Stimulated activated CD8-positive, alpha-beta memory T cell treated with anti-CD3 and anti-CD28 coated beads, Interleukin-15, amount 100 ng/mL, for 24 hours (primary cell): Measurements from ENCODE around the gene NCK2.

Experiments
- DNase-seq: peaks from one replicate; pipeline ENCODE4 v3.0.0-alpha.2; 2020; ENCODE audit warnings: low read depth

Gene NCK2

DNA sequence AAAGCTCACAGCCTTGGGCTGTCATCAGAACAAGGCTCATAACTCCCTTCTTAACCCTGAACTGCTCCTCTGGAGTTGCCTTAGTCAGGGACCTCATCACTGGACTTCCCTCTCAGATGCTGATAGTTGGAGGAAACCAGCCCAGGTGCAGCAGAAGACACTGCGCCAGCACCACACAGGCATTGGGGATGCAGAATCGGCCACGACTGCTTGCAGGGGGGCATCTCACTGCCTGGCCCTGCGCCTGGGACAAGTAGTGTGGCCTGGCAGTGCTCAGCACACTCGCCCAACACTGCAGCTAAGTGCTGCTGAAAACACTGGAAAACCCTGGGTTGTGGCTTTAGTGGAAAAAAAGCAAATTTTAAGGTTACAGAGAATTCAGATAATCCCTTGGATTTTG lies 68.7 kb downstream of the NCK2 start:
- DNase-seq = no peak

DNA sequence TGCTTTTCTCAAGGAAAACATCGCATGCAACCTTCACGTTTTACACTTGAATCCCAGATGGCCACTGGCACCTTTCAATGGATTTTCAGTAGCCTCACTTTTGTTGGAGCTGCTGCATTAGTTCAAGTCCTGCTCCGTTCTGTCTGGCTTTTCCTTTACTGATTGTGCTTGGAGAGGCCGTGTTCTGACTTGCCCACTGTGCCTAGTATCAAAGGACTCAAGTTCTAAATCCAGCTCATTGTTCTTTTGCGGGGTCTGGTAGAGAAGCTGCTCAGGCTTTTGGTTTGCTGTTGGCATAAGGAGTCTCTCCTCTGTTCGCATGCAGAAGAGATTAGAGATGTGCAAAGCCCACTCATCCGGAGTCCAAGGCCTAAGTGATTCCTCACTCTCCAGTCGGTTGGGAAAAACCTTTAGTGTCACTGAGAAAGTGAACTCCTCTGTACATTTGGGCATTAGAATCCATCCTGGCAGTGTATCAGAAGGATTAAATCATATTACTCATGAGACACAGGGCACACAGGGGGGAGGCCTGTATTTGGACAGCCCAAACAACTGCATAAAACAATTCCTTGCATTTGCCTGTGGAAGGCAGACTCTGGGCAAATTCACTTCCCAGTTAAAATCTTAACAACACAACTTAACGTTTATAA lies 69.7 kb downstream of the NCK2 start:
- DNase-seq = no peak

DNA sequence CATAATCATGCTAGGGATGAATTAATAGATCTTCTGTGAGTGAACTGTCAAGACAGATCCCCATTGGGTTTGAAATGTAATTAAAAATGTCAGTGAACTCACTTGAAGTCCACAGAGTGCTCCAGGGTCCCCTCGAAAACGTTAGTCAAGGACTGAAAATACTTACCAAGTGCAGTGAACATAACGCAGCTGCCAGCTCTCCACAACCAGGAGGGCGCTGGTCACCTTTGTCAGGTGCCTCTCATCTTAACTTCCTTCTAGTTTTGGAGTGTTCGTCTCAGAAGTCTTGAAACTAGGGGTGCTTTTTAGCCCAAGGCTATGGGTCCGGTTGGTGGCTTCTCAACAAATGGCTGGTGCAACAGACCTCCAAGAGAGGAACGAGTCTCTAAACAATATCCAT lies 70.7 kb downstream of the NCK2 start:
- no peak for DNase-seq

DNA sequence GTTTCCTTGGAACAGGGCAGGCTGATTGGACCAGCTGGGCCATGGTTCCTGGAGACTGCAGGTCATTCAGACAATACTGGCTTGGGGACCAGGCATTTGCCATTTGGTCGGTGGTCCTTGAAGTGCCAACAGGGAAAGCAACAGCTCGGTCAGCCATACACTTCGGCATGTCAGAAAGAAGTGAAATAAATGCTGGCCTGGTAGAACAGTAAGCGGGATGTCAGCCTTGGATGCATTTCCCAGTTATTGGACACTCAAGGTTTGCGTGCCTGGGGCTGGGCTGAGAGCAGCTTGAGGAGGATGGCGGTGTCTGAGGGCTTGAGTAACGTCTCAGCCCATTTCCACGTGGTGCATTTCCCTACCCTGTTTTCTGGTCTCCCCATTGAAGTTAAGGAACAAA lies 75.4 kb downstream of the NCK2 start:
- no peak for DNase-seq

DNA sequence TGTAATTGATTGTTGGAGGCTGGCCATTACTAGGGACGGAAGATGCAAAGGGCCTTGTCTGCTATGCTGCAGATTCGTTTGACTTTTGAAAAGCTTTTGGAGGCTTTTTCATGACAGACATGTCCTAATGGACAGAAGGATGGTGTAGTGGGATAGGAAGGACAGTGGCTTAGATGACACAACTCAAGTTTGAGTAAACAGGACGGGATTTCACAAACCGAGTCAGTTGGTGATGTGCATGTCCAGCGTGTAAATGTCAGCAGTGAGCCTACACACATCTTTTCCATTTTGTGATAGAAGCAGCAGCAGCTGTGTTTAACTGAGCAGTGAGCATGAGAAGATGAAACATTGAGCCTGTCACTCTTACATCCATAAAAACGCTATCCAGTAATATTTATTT lies 76.0 kb downstream of the NCK2 start:
- DNase-seq = no peak

DNA sequence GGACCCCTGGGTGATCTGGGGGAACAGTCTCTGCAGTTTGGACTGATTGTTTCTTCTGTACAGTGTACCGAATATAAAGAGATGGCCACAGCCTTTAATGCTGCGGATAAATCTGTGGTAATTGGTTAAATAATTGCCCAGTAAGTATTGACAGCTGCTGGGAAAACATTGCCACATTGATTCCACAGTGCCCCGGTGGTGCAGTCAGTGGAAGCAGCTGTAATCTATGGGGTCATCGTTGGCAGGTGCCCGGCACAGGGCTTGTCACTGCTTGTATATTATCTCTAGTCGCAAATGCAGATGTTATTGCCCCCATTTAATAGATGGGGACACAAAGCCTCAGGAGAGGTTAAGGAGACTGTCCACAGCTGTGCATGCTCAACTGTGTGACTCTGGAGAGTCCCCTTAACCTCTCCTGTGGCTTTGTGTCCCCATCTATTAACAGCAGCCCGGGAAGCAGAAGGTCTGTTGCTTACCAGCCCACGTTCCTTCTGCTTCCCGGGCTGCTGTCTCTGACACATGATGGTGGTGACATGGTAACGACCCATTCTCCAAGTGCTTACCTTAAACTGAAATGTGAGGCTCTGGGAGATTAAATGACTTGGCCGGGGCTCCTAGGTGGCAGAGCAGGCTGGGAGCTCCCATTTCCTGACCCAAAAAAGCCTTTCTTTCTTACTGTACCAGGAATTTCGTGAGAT lies 76.9 kb downstream of the NCK2 start:
- no peak for DNase-seq

DNA sequence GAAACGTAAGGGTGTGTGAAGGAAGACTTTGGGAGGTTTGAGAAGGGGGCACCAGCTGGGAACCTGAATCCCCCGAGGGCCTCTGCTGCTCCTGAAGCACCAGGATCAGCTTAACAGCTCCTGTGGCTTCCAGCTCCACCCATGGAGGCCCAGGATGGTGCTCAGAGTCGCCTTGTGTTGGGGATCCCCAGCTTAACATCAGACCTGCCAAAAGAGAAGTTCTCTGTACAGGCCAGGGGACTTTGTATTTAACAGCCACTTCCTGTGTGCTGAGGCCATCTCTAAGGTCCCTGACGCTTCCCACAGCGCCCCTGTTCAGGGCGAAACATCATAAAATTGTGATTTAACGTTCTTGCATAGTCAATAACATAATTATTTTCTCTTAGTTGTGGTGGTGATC lies 77.5 kb downstream of the NCK2 start:
- no peak for DNase-seq

- DNase-seq = no peak
Observed at GRCh38 chr2:105824446-105824845, 79.7 kb downstream of the NCK2 start.

DNA sequence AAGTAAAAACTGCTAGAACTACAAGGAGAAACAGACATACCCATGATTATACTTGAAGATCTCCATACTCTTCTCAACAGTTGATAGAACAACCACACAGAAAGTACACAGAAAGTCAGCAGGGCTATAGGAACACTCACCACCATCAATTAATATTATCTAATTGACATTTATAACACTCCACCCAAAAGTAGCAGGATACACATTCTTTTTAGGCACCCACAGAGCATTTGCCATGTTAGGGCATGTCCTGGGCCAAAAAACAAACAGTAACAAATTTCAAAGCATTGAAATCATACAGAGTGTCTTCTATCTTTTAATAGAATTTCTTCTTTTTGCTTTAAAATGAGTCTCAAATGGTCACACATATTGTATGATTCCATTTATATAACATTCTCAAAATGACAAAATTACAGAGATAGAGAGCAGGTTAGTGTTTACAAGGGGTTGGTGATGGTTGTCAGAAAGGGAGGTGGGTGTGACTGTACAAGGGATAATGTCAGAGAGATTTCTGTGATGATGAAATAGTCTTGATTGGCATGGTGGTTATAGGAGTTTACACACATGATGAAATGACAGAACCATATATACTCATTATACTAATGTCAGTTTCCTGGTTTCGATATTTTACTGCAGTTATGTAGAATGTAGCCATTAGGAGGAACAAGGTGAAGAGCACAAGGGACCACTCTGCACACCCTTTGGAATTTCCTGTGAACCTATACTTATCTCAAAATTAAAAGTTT lies 82.8 kb downstream of the NCK2 start:
- no peak for DNase-seq

DNA sequence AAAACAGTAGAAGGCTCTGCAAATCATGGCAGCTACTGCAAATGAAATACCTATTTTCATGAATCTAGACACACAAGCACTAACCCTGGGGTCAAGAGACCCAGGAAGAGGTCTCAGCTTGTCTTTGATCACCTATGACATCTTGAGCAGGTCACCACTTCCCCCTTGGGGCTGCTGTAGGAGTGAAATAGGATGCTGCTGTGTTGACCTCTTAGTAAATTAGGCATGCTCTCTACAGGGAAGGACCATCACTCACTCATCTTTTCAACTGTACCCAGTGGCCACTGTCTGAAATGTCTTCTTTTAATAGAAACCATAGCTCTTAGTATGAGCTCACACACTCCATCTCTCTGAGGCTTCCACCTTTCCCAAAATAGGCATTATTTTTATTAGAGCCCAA lies 83.8 kb downstream of the NCK2 start:
- no peak for DNase-seq

- no peak for DNase-seq
Observed at GRCh38 chr2:105834931-105835330, 90.2 kb downstream of the NCK2 start.

GRCh38 chr2:105836341-105836740 lies 91.6 kb downstream of the NCK2 start:
- no peak for DNase-seq

DNA sequence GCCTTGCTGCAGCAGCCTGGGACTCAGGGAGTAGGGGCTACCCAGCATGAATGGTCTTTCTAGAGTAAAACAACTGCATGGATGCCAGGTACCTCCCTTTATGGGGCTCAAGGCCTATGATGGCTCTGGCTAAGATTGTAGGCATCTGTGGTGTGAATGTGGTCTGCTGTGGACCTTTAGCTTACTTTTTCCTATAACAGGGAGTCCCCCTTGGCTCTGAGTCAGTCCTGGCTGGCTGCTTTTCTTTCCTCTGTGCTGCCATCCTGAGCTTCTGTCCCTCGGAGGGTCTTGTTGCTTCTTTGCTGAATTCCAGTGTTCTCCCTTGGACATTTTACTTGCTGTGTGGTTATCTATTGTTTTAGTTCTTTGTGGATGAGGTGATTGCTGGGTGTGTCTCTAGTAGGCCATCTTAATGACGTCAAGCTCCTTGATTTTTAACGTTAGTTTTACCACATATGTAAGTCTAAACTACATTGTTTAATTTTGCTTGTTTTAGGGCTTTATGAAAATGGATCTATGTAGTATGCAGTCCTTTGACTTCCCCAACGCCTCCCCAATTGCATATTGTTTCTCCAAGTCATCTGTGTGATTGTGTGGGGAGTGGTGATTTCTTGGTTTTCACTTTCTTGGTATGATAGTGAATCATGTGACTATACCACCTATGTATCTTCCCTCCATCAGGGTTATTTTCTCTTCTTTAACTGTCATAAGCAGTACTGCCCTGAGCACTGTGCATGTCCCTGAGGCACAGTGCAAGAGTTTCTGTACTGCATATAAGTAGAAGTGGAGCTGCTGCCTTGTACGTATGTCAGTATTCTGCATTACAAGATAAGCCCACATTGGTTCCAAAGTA lies 92.4 kb downstream of the NCK2 start:
- no peak for DNase-seq

DNA sequence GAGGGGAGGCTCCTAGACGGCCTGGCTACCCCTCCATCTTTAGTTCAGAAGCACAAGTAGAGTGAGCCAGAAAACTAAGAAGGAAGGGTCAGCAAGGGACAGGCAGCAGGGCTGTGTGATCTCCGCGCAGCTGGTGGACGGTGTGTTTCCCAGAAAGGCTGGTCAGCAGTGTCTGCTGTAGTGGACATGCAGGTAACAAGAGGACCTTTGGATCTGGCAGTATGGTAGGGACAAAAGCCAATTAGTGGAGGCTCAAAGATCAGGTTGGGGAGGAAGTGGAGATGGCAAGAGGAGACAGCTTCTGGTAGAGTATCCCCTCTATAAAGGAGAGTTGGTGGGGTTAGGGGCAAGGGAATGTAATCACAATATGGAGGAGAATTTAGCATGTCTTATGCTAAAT lies 95.1 kb downstream of the NCK2 start:
- DNase-seq = no peak

DNA sequence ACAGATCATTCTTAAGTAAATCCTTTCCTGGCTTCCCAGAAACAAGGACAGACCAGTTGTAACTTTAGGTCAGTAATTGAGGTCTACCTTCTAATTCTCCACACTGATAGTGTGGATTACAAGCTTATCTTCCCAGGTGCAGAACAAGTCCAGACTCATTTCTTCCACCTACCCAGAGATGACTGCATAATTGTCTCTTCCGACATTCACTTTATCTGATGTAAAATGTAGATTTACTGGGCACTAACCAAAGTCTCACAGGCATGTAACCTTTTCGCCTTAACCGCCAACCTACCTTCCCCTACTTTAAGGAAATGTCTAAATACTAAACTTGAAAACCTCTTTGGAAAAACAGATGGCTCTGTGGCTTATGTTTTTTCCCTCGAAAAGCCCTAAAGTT lies 96.2 kb downstream of the NCK2 start:
- no peak for DNase-seq

GRCh38 chr2:105841551-105841950 lies 96.8 kb downstream of the NCK2 start:
- no peak for DNase-seq

GRCh38 chr2:105842555-105842954 lies 97.8 kb downstream of the NCK2 start:
- no peak for DNase-seq

DNA sequence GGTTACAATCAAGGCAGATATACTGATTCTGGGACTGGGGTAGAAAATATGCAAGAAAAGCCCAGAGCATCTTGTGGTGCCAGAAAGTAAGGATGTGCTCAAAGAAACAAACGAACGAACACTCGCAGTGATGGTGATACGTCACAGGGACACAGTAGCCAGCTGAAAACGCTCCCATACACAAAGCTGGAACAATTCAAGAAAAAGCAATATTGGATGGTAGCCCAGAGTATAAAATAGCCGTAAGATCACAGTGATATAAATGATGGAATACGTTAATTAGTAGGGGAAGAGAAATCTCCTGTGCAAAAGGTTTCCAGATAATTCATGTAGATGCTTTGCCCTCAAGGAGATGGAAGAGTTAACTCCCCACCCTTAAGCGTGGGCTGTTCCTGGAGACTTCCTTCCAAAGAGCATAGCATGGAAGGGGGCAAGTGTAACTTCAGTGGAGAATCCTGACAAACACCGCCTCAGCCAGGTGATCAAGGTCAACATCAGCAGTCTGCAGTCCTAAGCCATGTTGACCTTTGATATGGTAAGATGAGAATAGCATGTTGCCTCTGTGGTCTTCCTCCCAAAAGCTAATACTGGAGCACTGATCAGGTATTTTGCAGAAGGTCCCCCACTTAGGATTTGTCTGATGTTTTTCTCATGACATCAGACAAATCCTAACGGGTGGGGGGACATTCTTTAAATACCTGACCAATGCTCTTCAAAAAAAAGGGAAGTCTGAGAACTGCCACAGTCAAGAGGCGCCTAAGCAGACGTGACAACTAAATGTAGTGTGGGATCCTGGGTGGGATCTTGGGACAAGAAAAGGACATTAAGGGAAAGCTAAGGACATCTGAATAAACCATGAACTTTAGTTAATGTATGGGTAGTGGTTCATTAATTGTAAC lies 99.0 kb downstream of the NCK2 start:
- DNase-seq = no peak

GRCh38 chr2:105845976-105846375 lies 101.3 kb downstream of the NCK2 start:
- DNase-seq = no peak

- no peak for DNase-seq
Observed at GRCh38 chr2:105847056-105847455, 102.3 kb downstream of the NCK2 start.

DNA sequence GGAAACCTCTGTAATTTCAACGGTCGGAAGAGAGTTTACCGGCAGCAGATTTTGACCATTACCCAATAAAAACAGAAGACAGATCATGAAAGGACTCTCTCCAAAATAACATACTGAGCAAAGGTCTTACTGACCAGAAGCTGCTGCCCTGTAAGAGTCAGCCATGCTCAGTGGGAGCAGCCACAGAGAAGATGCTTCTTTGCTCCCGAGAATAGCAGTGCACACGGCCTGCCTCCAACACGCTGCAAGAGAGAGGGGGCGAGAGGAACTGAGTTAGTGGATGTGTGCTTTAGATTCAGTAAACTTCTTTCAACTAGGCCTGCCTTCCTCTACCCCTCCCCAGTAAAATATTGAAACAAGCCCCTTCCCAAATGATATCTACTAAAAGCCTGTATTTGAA lies 103.7 kb downstream of the NCK2 start:
- DNase-seq = no peak
